Measurements from ENCODE around the gene CRLF3. TPM values are rescaled to one million over a fixed set of nuclear protein-coding genes. Genes with fewer than 3 reads are reported as not detected.

CRLF3 gene, protein sequence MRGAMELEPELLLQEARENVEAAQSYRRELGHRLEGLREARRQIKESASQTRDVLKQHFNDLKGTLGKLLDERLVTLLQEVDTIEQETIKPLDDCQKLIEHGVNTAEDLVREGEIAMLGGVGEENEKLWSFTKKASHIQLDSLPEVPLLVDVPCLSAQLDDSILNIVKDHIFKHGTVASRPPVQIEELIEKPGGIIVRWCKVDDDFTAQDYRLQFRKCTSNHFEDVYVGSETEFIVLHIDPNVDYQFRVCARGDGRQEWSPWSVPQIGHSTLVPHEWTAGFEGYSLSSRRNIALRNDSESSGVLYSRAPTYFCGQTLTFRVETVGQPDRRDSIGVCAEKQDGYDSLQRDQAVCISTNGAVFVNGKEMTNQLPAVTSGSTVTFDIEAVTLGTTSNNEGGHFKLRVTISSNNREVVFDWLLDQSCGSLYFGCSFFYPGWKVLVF
- total RNA-seq: 10 to 100 TPM; 38.4 to 40.1 TPM

DNA sequence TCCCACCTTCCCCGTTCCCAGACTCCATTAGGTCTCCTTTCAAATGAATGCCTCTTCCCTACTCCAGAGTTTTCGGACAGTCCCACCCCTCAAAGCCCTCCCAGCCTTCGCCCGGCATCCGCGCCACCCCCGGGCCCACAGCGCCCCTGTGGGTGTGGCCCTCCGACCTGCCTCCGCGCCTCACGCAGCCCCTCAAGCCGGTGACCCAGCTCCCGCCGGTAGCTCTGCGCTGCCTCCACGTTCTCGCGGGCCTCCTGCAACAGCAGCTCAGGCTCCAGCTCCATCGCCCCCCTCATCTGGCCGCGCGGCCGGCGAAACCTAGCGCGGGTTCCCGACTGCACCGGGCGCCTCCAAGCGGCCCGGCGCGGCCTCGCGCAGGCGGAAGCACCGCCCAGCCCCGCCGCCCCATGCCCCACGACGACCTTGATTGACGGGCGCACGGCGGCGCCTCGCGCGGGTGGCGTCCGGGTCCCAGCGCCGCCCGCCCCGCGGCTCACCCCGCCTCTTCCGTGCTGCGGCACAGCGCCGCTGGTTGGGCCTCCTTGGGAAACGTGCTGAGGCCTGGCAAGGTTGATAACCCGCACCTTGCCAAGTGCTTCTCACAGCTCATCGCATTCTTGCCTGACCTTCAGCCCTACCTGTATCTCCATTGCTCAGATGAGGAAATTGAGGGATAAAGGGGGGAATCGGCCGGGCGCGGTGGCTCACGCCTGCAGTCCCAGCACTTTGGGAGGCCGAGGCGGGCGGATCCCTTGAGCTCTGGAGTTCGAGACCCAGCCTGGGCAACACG, at the start of gene CRLF3:
CRLF3 (minus strand) TSS at position 337 of the 790 bp plus-strand sequence; CDS start at position 296, 41 bp downstream.
- ChIA-PET POLR2A (interaction anchor here (0.5 to 2.3 kb wide), 7 partner anchors 9 to 498 kb away, joined by 3 to 11 read pairs (median 3); no protein-coding TSS in a partner anchor), CTCF (interaction anchor here (0.6 to 3.2 kb wide), 13 partner anchors 9 to 674 kb away, joined by 3 to 21 read pairs (median 4); no protein-coding TSS in a partner anchor)

DNA sequence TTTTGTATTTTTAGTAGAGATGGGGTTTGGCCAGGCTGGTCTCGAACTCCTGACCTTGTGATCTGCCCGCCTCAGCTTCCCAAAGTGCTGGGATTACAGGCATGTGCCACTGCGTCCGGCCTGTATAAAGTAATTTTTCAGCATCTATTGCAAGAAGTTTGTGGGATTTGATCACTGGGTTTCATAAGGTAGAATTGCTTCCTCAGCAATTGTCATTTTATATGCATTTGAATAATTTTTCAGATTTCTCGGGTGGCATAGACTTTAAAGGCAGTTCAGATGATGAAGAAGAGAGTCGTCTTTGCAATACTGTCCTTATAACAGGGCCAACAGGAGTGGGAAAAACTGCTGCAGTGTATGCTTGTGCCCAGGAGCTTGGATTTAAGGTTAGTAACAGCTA, 44.5 kb upstream of the CRLF3 start:
- ChIA-PET POLR2A (no interaction called here), CTCF (no interaction called here)

DNA sequence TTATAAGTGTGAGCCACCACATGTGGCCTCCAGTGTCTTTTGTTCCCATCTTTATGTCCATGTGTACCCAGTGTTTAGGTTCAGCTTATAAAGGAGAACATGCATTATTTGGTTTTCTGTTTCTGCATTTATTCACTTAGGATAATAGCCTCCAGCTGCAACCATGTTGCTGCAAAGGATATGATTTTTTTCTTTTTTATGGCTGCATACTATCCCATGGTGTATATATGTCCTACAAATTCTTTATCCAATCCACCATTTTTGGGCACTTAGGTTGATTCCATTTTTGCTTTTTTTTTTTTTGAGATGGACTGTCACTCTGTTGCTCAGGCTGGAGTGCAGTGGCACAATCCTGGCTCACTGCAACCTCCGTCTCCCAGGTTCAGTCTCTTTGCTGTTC, 40.1 kb upstream of the CRLF3 start:
- CTCF ChIA-PET: no interaction called here
- POLR2A ChIA-PET: no interaction called here

DNA sequence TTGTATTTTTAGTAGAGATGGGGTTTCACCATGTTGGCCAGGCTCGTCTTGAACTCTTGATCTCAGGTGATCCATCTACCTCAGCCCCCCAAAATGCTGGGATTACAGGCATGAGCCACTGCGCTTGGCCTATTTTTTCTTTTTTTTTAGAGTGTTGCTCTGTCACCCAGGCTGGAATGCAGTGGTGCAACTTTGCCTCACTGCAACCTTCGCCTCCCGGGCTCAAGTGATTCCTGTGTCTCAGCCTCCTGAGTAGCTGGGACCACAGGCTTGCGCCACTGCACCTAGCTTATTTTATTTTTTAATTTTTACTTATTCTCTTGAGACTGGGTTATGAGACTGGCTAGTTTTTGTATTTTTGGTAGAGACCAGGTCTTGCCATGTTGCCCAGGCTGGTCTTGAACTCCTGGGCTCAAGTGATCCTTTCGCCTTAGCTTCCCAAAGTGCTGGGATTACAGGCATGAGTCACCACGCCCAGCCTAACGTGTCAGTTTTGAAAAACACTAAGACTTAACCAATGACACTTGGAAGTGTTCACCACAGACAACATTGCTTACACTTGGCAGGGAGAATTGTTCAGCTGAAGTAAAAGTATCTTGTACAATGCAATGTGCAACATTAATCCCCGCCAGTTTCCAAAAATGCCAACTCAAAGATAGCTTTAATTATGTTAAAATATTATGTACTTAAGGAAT, 34.2 kb upstream of the CRLF3 start:
- CTCF ChIA-PET: interaction anchor here (0.6 kb wide), 1 partner anchor 66 kb away, joined by 3 read pairs; no protein-coding TSS in a partner anchor
- POLR2A ChIA-PET: interaction anchor here (0.6 kb wide), 1 partner anchor 1268 kb away, joined by 3 read pairs; no protein-coding TSS in a partner anchor

DNA sequence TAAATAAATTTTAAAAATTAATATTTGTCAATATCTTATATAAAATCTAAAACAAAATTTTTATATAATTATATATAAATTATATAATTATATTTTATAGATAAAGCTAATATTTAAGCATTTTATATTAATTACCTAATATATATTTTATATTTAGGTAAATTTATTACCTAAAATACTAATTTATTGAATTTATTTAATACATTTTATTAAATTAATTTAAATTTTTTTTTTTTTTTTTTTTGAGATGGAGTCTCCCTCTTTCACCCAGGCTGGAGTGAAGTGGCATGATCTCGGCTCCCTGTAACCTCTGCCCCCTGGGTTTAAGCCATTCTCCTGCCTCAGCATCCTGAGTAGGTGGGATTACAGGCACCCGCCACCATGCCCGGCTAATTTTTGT, 29.7 kb upstream of the CRLF3 start:
- ChIA-PET CTCF (no interaction called here), POLR2A (no interaction called here)

DNA sequence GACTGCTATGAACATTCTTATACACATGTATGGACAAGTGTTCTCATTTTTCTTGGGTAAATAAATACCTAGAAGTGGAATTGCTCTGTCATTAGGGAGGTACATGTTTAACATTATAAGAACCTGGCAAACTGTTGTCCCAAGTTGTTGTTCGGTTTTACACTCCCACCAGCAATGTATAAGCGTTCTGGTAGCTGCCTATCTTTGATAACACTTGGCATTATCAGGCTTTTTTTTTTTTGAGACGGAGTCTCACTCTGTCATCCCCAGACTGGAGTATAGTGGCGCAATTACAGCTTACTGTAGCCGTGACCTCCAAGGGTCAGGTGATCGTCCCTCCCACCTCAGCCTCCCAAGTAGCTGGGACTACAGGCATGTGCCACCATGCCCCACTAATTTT, 23.5 kb upstream of the CRLF3 start:
- ChIA-PET CTCF (no interaction called here), POLR2A (interaction anchor here (0.8 kb wide), 1 partner anchor 12 kb away, joined by 4 read pairs; no protein-coding TSS in a partner anchor)

DNA sequence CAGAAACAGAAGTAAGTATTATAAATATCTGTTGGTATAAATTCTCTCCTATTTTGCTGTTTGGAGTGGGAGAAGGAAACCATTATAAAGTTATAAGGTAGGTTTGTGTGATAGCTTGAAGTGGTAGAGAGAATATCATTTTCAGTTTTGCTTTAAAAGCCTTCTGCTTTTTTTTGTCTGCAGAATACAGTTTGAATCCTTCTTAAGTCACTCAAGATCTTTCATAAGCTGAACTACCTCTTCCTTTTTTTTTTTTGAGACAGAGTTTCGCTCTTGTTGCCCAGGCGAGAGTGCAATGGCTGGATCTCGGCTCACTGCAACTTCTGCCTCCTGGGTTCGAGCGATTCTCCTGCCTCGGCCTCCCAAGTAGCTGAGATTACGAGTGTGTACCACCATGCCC, 16.3 kb upstream of the CRLF3 start:
- CTCF ChIA-PET: no interaction called here
- POLR2A ChIA-PET: interaction anchor here (0.6 kb wide), 1 partner anchor 15 kb away, joined by 3 read pairs; no protein-coding TSS in a partner anchor

DNA sequence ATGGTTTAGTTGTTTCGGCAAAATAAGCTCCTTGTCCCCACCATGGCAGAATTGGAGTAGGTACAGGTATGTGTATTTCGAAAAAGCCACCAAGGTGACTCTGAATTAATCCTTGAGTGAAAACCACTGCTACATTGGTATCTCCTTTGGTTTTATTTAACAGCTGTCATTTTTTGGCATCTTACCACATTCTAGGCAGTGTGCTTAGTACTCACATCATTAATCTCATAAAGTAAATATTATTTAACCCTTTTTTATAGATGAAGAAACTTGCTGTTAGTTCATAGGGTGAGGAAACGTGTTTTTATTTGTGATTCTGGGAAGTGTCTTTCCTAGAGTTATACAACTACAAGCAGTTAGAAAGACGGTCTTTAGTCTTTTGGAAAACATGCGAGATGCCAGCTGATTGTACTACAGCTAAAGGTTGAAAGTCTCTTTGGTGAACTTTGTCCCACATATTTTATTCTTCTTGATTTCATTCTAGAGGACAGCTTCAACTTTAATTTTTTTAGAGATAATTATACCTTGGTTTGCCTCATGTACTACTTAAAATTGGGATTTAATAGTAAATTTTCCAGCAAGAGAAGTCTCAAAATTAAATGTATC, 13.8 kb upstream of the CRLF3 start:
- CTCF ChIA-PET: no interaction called here
- POLR2A ChIA-PET: no interaction called here

DNA sequence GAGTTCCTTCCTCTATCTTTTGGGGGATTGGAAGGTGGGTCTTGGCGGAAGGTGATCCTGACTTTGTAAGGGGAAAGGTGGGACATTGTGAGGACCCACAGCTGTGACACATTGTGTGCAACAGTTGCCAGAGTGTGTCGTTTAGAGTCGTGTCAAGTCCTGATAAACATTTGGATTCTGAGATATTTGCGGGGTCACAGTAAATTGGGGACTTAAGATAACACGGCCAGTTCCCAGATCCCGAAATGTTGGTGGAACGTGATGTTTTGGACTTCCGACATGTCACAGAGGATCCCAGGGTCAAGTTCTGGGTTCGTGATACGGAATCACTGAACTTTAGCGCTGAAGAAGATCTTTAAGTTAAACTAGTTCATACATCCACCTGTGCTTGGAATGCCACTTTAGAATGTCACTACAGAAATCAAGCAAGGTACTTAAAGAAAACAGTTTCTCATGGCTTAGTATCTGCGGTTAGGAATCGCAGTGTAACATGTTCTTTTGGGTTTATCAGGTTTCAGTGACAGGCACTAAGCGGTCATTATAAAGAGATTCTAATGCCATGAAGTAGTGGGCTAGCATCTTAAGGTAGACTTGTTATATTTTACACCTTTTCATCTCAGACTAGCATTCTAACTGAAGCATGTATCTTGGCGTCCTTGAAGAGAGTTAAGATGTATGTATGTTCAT, 8.1 kb upstream of the CRLF3 start:
- CTCF ChIA-PET: interaction anchor here (1.2 kb wide), 2 partner anchors 8 to 25 kb away, joined by 3 to 4 read pairs; partner anchors contain the start of gene CRLF3
- POLR2A ChIA-PET: interaction anchor here (0.7 to 0.9 kb wide), 3 partner anchors 8 to 196 kb away, joined by 3 read pairs; partner anchors contain the start of gene CRLF3

DNA sequence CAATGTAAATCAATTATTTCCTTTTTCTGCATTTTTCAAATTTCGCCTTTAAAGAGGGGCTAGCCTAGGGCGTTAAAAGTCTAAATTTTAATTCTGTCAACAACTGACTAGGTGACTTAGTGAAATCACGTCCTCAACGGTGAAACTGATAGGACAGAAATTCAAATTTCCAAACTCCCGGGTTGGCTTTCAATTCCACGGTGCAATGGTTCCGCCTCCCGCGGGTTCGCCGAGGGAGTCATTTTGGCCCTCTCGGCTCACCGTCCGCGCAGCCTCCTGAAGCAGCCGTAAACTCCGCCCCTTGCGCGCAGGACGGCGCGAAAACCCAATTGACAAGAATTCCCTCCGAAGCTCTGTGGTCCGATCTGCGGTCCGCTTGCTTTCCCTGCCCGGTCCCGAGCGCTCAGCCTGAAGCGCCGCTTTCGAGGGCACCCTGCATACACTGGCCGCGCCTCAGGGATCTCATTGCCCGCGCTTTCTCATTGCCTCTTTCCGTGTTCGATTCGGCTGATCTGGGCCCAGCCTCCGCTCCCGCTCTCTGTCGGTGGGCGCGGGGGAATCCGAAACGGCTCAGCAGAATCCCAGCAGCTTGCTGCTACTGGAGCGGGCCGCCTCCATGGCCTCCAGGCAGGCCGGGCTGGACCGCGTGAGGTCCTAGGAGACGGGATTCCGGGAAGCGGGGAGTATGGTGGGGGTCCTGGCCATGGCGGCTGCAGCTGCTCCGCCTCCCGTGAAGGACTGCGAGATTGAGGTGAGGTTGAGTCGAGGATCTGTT, 7.4 kb upstream of the CRLF3 start, which contains the start of gene ATAD5:
ATAD5 (plus strand) TSS at position 304 of the 775 bp plus-strand sequence; CDS start at position 686, 382 bp downstream.
- POLR2A ChIA-PET: interaction anchor here (0.7 to 0.9 kb wide), 2 partner anchors 100 to 197 kb away, joined by 3 read pairs; no protein-coding TSS in a partner anchor
- CTCF ChIA-PET: interaction anchor here (0.6 to 1.2 kb wide), 2 partner anchors 26 to 44 kb away, joined by 3 read pairs; no protein-coding TSS in a partner anchor

DNA sequence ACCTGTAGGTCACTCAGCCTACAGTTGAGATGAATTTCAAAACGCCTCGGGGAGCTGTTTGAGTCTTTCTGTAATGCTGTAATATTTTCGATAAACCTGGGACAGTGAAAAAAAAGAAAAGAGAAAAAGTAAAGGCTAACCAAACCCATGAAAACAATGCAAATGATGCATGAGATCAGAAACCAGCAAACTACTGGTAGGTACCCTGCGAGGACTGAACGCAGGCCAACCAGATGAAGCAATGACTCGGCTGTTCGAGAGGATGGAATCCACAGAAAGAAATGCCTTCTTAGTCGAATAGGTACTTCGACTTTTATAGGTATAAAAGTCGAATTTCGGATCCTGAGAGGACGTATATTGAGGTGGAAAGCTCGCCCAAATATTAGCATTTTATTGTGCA, 6.8 kb upstream of the CRLF3 start:
- ChIA-PET CTCF (interaction anchor here (1.2 kb wide), 1 partner anchor 26 kb away, joined by 3 read pairs; no protein-coding TSS in a partner anchor), POLR2A (interaction anchor here (0.9 kb wide), 1 partner anchor 99 kb away, joined by 3 read pairs; no protein-coding TSS in a partner anchor)

DNA sequence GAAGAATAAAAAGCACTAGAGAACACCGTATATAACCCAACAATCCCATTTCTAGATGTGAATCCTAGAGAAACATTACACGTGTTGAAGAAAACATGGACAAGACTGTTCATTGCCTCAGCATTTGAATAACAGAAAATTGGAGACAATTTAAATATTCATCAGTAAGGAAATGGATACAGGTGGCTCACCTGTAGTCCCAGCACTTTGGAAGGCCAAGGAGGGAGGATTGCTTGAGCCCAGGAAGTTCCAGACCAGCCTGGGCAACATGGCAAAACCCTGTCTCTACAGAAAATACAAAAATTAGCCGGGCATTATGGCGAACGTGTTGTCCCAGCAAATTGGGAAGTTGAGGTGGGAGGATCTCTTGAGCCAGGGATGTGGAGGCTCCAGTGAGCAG, 4.5 kb upstream of the CRLF3 start:
- ChIA-PET POLR2A (no interaction called here), CTCF (no interaction called here)

DNA sequence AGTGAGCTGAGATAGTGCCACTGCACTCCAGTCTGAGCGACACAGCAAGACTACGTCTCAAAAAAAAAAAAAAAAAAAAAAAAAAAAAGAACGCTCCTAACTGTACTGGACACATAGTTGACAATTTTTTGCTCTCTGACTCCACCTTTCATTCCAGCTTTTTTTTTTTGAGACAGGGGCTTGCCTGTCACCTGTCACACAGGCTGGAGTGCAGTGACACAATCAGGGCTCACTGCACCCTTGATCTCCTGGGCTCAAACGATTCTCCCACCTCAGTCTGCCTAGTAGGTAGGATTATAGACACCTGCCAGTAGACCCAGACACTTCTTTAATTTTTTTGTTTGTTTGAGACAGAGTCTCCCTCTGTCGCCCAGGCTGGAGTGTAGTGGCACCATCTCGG, 2.6 kb upstream of the CRLF3 start:
- POLR2A ChIA-PET: no interaction called here

DNA sequence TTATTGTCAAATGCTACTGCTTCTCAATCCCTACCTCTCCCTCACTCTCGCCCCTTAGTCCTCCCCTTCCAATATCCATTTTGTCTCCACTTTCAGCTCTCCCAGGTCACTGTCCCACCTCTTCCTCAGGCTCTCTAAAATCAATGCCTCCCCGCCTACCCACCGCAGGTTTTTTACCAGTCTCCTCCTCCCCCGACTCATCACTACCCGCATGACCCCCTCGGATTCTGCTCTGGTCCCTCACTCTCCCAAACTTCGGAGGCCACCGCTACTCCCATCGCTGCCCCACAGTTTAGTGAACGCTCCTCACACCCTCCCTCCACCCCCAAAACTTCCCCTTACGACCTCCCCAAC, 513 bp downstream of the CRLF3 start:
- ChIA-PET CTCF (interaction anchor here (0.6 to 3.2 kb wide), 10 partner anchors 8 to 223 kb away, joined by 3 to 21 read pairs (median 6); no protein-coding TSS in a partner anchor), POLR2A (interaction anchor here (0.5 to 2.3 kb wide), 5 partner anchors 9 to 499 kb away, joined by 3 to 11 read pairs (median 5); no protein-coding TSS in a partner anchor)

More for the DNA sequence above, 2.6 kb upstream of the CRLF3 start:
- CTCF ChIA-PET: interaction anchor here (1.5 kb wide), 1 partner anchor 129 kb away, joined by 3 read pairs; no protein-coding TSS in a partner anchor

DNA sequence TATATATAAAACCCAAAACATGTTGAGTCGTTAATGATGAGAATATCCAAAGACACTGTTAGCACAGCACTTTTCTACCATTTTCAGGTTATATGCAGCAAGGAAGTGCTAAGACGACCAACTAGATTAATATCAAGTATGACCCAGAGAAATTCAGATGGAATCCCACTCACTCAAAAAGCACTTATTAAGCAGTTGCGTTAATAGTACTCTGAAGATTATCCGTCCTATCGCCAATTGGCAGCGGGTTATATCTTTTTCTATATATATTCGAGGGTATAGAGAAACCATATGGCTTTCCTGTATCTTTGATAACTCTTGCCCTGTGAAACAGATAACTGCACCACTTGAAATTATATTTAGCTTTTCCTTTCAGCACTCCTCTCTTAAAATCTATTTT, 1.1 kb downstream of the CRLF3 start:
- ChIA-PET CTCF (interaction anchor here (1.0 to 3.2 kb wide), 7 partner anchors 8 to 223 kb away, joined by 3 to 21 read pairs (median 7); no protein-coding TSS in a partner anchor), POLR2A (interaction anchor here (1.6 to 2.3 kb wide), 3 partner anchors 14 to 92 kb away, joined by 5 to 11 read pairs (median 10); no protein-coding TSS in a partner anchor)

DNA sequence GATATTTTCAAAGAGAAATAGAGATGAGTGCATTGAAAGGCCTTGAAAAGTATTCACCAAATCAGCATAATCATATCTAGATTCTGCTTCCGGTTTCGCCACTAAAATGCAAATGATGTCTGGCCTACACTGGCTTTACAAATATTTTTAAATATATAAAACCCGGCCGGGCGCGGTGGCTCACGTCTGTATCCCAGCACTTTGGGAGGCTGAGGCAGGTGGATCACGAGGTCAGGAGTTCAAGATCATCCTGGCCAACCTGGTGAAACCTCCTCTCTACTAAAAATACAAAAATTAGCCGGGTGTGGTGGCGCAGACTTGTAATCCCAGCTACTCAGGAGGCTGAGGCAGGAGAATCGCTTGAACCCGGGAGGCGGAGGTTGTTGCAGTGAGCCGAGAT, 1.6 kb downstream of the CRLF3 start:
- ChIA-PET CTCF (interaction anchor here (0.5 to 3.2 kb wide), 6 partner anchors 10 to 80 kb away, joined by 3 to 16 read pairs (median 6); no protein-coding TSS in a partner anchor), POLR2A (interaction anchor here (2.3 kb wide), 1 partner anchor 13 kb away, joined by 10 read pairs; no protein-coding TSS in a partner anchor)
